HCT116 (cell line): ENCODE results near the gene MXD1. TPM values are rescaled to one million over a fixed set of nuclear protein-coding genes. Genes with fewer than 3 reads are reported as not detected.
A peak's percentile ranks its signal among the peaks of the same experiment; 100 is the strongest.

ENCODE experiments used
- ATAC-seq: fragments of 200-7000 bp; cut with Tn5 transposase; 2 replicates; pipeline ENCODE4 v1.9.1; 2020; ENCODE audit warnings: mild to moderate bottlenecking, moderate library complexity
- BruUV-seq: library from RNA; stranded (reverse); fragments of 400-500 nt; replicated peaks from 2 replicates; lab custom pipeline; 2021; lab: Mats Ljungman, UMichigan
- CTCF ChIA-PET: fragments of 300-600 bp; sonication (Branson Sonifier 250); formaldehyde crosslinking; loops from one replicate; lab custom pipeline; 2021; ENCODE audit warnings: antibody characterized with exemption; lab: Charles Lee
- POLR2A ChIA-PET: fragments of 300-600, 350-600 bp; sonication (Branson Sonifier 250); formaldehyde crosslinking; loops from one replicate; lab custom pipeline; 2021; ENCODE audit warnings: antibody characterized with exemption; lab: Charles Lee
- RAD21 ChIA-PET, 2 experiments: fragments of 300-600 bp; sonication (Branson Sonifier 250); formaldehyde crosslinking; loops; one replicate each; lab custom pipeline; 2023; ENCODE audit warnings: low total read pairs in 2 of 2; ENCODE audit not compliant: uncharacterized antibody in 2 of 2, unreplicated experiment in 2 of 2, low non-redundant PET in 1 of 2; lab: Charles Lee
- DNase-seq: peaks from one replicate; pipeline ENCODE4 v3.0.0-alpha.2; 2010; ENCODE audit warnings: low read depth, low spot score
- H2AFZ ChIP-seq: fragments of 200-600 bp; shearing (Covaris generic), sonication (generic); 2 replicates; pipeline ENCODE4 v1.6.1; 2017; ENCODE audit warnings: low read depth, mixed run types, mixed read lengths, antibody characterized with exemption, low read length; ENCODE audit not compliant: poor library complexity, severe bottlenecking
- H3K27ac ChIP-seq: 2 replicates; pipeline ENCODE4 v1.5.1; 2012; ENCODE audit warnings: low read depth, low read length
- H3K27me3 ChIP-seq: fragments of 200-600 bp; sonication (generic); 2 replicates; pipeline ENCODE4 v1.6.1; 2016; ENCODE audit warnings: mixed run types, low read length, mixed read lengths; ENCODE audit not compliant: insufficient read depth
- H3K36me3 ChIP-seq, 2 experiments: fragments of 200-500 bp in 1 of 2; fragments of 200-600 bp in 1 of 2; sonication (Bioruptor generic) in 1 of 2; sonication (generic) in 1 of 2; 2 replicates each; pipeline versions ENCODE4 v1.5.1 to v1.6.1; 2014 to 2016; ENCODE audit warnings: low read length in 2 of 2, inconsistent platforms in 1 of 2, mixed read lengths in 1 of 2, mixed run types in 1 of 2; ENCODE audit not compliant: insufficient read depth in 2 of 2, control insufficient read depth in 1 of 2
- H3K4me1 ChIP-seq, 2 experiments: fragments of 200-600 bp in 1 of 2; sonication (generic) in 1 of 2; 2 replicates each; pipeline versions ENCODE4 v1.5.1 to v1.6.1; 2012 to 2017; ENCODE audit warnings: low read length in 2 of 2, inconsistent platforms in 1 of 2, mild to moderate bottlenecking in 1 of 2, mixed read lengths in 1 of 2, mixed run types in 1 of 2, moderate library complexity in 1 of 2; ENCODE audit not compliant: insufficient read depth in 2 of 2, control insufficient read depth in 1 of 2
- H3K4me2 ChIP-seq: fragments of 200-600 bp; sonication (generic); 2 replicates; pipeline ENCODE4 v1.6.1; 2017; ENCODE audit warnings: mixed run types, low read length, mixed read lengths
- H3K4me3 ChIP-seq, 2 experiments: fragments of 200-600 bp in 1 of 2; sonication (generic) in 1 of 2; replicated peaks in 1 of 2; 2 replicates each; pipeline ENCODE4 v1.5.1; 2011 to 2016; ENCODE audit warnings: low read length in 2 of 2, control low read depth in 1 of 2, low read depth in 1 of 2, mild to moderate bottlenecking in 1 of 2, mixed read lengths in 1 of 2, mixed run types in 1 of 2
- H3K79me2 ChIP-seq: fragments of 200-600 bp; sonication (generic); 2 replicates; pipeline ENCODE4 v1.6.1; 2017; ENCODE audit warnings: mild to moderate bottlenecking, mixed run types, low read length, moderate library complexity, mixed read lengths; ENCODE audit not compliant: insufficient read depth
- H3K9ac ChIP-seq: fragments of 200-600 bp; sonication (generic); 2 replicates; pipeline ENCODE4 v1.6.1; 2016; ENCODE audit warnings: low read length, mixed read lengths
- H3K9me2 ChIP-seq: fragments of 200-600 bp; sonication (generic), shearing (Covaris generic); 2 replicates; pipeline ENCODE4 v1.6.1; 2017; ENCODE audit warnings: mixed run types, mild to moderate bottlenecking, moderate library complexity; ENCODE audit not compliant: insufficient read depth
- H3K9me3 ChIP-seq, 2 experiments: fragments of 200-500 bp in 1 of 2; fragments of 200-600 bp in 1 of 2; sonication (Bioruptor generic) in 1 of 2; sonication (generic) in 1 of 2; 2 replicates each; pipeline ENCODE4 v1.6.1; 2014 to 2017; ENCODE audit warnings: low read length in 2 of 2, mixed read lengths in 2 of 2, inconsistent platforms in 1 of 2, low read depth in 1 of 2, mild to moderate bottlenecking in 1 of 2, mixed run types in 1 of 2, moderate library complexity in 1 of 2; ENCODE audit not compliant: control insufficient read depth in 1 of 2, insufficient read depth in 1 of 2
- H4K20me1 ChIP-seq: fragments of 200-600 bp; sonication (generic), shearing (Covaris generic); 2 replicates; pipeline ENCODE4 v1.6.1; 2017; ENCODE audit warnings: mixed run types, mild to moderate bottlenecking, moderate library complexity; ENCODE audit not compliant: insufficient read depth
- CEBPB ChIP-seq: IDR thresholded peaks from 2 replicates; pipeline ENCODE4 v1.6.1; 2012; ENCODE audit warnings: low read depth
- EGR1 ChIP-seq: IDR thresholded peaks from 2 replicates; pipeline ENCODE4 v1.6.1; 2012; ENCODE audit warnings: low read depth
- ELF1 ChIP-seq: IDR thresholded peaks from 2 replicates; pipeline ENCODE4 v1.6.1; 2012; ENCODE audit warnings: low read depth, borderline replicate concordance
- EZH2 ChIP-seq: fragments of 200-600 bp; sonication (generic); IDR thresholded peaks from 2 replicates; pipeline ENCODE4 v1.6.1; 2017; ENCODE audit warnings: antibody characterized with exemption, mixed run types
- JUND ChIP-seq: IDR thresholded peaks from 2 replicates; pipeline ENCODE4 v1.6.1; 2012
- POLR2A ChIP-seq: IDR thresholded peaks from 2 replicates; pipeline ENCODE4 v1.7.0; 2011; ENCODE audit warnings: borderline replicate concordance; ENCODE audit not compliant: insufficient read depth, insufficient read length; ENCODE audit errors: extremely low read depth
- RAD21 ChIP-seq: IDR thresholded peaks from 2 replicates; pipeline ENCODE4 v1.6.1; 2012; ENCODE audit warnings: low read depth, mild to moderate bottlenecking
- SIN3A ChIP-seq: IDR thresholded peaks from 2 replicates; pipeline ENCODE4 v1.6.1; 2012; ENCODE audit warnings: low read depth
- SP1 ChIP-seq: IDR thresholded peaks from 2 replicates; pipeline ENCODE4 v1.6.1; 2012; ENCODE audit warnings: low read depth
- SRF ChIP-seq: IDR thresholded peaks from 2 replicates; pipeline ENCODE4 v1.6.1; 2012; ENCODE audit warnings: low read depth
- TCF7L2 ChIP-seq: IDR thresholded peaks from 2 replicates; pipeline ENCODE4 v1.7.0; 2011; ENCODE audit warnings: borderline replicate concordance, inconsistent platforms; ENCODE audit not compliant: insufficient read depth, insufficient read length; ENCODE audit errors: extremely low read depth
- ZFX ChIP-seq: fragments of 450-650 bp; IDR thresholded peaks from 2 replicates; pipeline ENCODE4 v1.6.1; 2017
- ZNF274 ChIP-seq: fragments of 200-500 bp; sonication (Bioruptor generic); IDR thresholded peaks from 2 replicates; pipeline ENCODE4 v1.6.1; 2014; ENCODE audit warnings: mild to moderate bottlenecking, low read depth, low read length, inconsistent platforms
- intact Hi-C: fragments of 100-400 bp; cut with micrococcal nuclease; formaldehyde crosslinking; loops from 2 replicates; pipeline ENCODE4 v1.10.0; 2022
- total RNA-seq: library from RNA; stranded (reverse); gene quantifications from one replicate; pipeline ENCODE4 v1.2.1, GENCODE V29; 2021; ENCODE audit not compliant: unreplicated experiment
- TF ChIP-seq, protein P1 (sequence below): IDR thresholded peaks from 2 replicates; pipeline ENCODE4 v1.6.1; 2012

The MXD1 gene
- total RNA-seq, 1 experiment from 2014 or later, result 10.3 TPM

DNA sequence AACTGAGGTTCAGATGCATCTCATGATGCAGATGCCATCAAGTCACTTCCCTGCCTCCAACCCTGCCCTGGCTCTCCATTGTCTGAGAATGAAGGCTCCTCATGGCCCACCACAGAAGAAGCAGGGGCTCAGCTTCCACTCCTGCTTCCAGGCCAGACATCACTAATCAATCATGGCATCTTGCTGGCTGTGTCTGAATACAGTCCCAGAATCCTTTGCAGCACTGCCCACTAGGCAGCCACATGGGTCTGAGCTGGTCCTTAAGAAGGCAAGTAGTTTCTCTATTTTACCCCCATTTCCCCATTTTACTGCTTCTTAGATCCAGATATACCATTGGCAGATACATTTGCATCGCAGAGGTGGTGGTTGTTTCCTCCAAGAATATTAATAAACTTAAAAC is 39.2 kb downstream of the MXD1 start (continued):
- TF ChIP-seq, protein P1, sequence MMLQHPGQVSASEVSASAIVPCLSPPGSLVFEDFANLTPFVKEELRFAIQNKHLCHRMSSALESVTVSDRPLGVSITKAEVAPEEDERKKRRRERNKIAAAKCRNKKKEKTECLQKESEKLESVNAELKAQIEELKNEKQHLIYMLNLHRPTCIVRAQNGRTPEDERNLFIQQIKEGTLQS, result no peak
- TF ChIP-seq JUND (no peak), CEBPB (no peak), TCF7L2 (no peak), EGR1 (no peak), ZNF274 (no peak), SIN3A (no peak), SP1 (no peak)

DNA sequence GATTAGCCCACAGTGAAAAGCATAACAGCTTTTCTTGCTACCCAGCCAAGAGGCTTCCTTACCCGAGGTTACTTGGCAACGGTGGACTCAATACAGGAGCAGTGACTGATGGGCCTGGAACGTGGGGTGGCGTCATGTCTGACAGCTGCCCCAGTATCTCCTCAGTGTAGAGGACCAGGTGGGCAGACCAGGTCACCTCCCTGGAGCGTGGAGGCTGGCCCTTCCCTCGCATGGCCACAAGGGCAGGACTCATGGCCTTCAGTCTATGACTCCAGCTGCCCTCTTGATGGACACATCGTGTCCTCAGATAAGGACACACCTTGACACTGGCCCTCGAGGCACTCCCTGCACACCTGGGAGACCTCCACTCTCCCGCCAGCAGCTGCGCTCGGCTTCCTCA is 40.1 kb downstream of the MXD1 start:
- Histone ChIP-seq H3K79me2 (no peaks in the 10 kb centered on the region), H3K9ac (no peak overlapping the region), H3K4me1 (no peaks in the 10 kb centered on the region), H3K9me3 (no peaks in the 10 kb centered on the region), H3K9me2 (no peaks in the 10 kb centered on the region), H3K27ac (no peak overlapping the region), H3K36me3 (no peaks in the 10 kb centered on the region), H2AFZ (no peak overlapping the region), H4K20me1 (no peaks in the 10 kb centered on the region), H3K4me2 (no peak overlapping the region), H3K4me3 (no peak overlapping the region), H3K27me3 (peaks cover 6% of the 10 kb centered on the region; the same call in 1 of the 2 replicates)
- TF ChIP-seq SP1, result no peak
- no peak for TF ChIP-seq RAD21
- no peak for TF ChIP-seq ZFX
- no peak for TF ChIP-seq POLR2A
- no peak for TF ChIP-seq EZH2
- TF ChIP-seq ELF1, result no peak
- no peak for TF ChIP-seq CEBPB
- no peak for TF ChIP-seq ZNF274
- TF ChIP-seq, protein P1, result no peak
- no peak for TF ChIP-seq SRF
- ATAC-seq (0 out of 2 replicates have a peak, but pooled peaks have one; percentile 40), DNase-seq (no peak)
- POLR2A ChIA-PET, result no interaction called here
- intact Hi-C loops, result no loop called here
- no TSS peak for BruUV-seq
- CTCF ChIA-PET, result no interaction called here
- RAD21 ChIA-PET, result no interaction called here
